H1 (cell line): ENCODE results near the gene ADCY2. TPM values are rescaled to one million over a fixed set of nuclear protein-coding genes. Genes with fewer than 3 reads are reported as not detected.
A peak's percentile ranks its signal among the peaks of the same experiment; 100 is the strongest.

Experiments used
- CTCF ChIA-PET: fragments of 300-600 bp; sonication (Branson Sonifier 250); formaldehyde crosslinking; loops from one replicate; lab custom pipeline; 2021; ENCODE audit not compliant: partially characterized antibody; lab: Charles Lee
- POLR2A ChIA-PET: fragments of 300-600 bp; sonication (Branson Sonifier 250); formaldehyde crosslinking; loops from one replicate; lab custom pipeline; 2021; ENCODE audit warnings: inconsistent platforms; ENCODE audit not compliant: partially characterized antibody; lab: Charles Lee
- DNase-seq, 2 experiments: peaks; one replicate each; pipeline versions ENCODE4 v3.0.0 to v3.0.0-alpha.2; 2010 to 2022; ENCODE audit warnings: low spot score in 2 of 2, low read depth in 1 of 2, mixed read lengths in 1 of 2
- FAIRE-seq: peaks from 2 replicates; lab custom pipeline; 2011; peaks lifted over from hg19 to GRCh38; lab: Jason Lieb, UNC
- H2AFZ ChIP-seq: 2 replicates; pipeline ENCODE4 v1.8.1; 2012; ENCODE audit warnings: low read length, inconsistent platforms
- H2AK5ac ChIP-seq: 2 replicates; pipeline ENCODE4 v1.6.1; 2013; ENCODE audit warnings: low read depth, low read length
- H2BK120ac ChIP-seq: replicated peaks from 2 replicates; pipeline ENCODE3; 2013; ENCODE audit warnings: low read depth, low read length, inconsistent platforms
- H2BK12ac ChIP-seq: 2 replicates; pipeline ENCODE4 v1.6.1; 2013; ENCODE audit warnings: low read depth, low read length
- H2BK15ac ChIP-seq: 2 replicates; pipeline ENCODE4 v1.6.1; 2013; ENCODE audit warnings: low read length
- H2BK20ac ChIP-seq: 2 replicates; pipeline ENCODE4 v1.6.1; 2013; ENCODE audit warnings: low read length
- H2BK5ac ChIP-seq: 2 replicates; pipeline ENCODE4 v1.6.1; 2013; ENCODE audit warnings: low read depth, low read length
- H3K14ac ChIP-seq: 2 replicates; pipeline ENCODE4 v1.6.1; 2013; ENCODE audit warnings: inconsistent platforms; ENCODE audit not compliant: insufficient read length
- H3K18ac ChIP-seq: 2 replicates; pipeline ENCODE4 v1.6.1; 2013; ENCODE audit warnings: low read length; ENCODE audit errors: extremely low read depth
- H3K23ac ChIP-seq: 2 replicates; pipeline ENCODE4 v1.6.1; 2013; ENCODE audit warnings: inconsistent platforms; ENCODE audit not compliant: insufficient read length
- H3K23me2 ChIP-seq: 2 replicates; pipeline ENCODE4 v1.6.1; 2013; ENCODE audit warnings: low read depth, low read length
- H3K27ac ChIP-seq: 2 replicates; pipeline ENCODE4 v1.6.1; 2011; ENCODE audit warnings: low read depth, low read length, inconsistent platforms
- H3K27me3 ChIP-seq, 4 experiments: replicated peaks in 1 of 4; 1 replicate in 1 of 4; 2 replicates in 3 of 4; pipeline versions ENCODE4 v1.6.1 to v1.8.1; 2011 to 2013; ENCODE audit warnings: low read length in 3 of 4, mild to moderate bottlenecking in 3 of 4, inconsistent platforms in 2 of 4, mixed read lengths in 2 of 4, moderate library complexity in 1 of 4; ENCODE audit not compliant: control insufficient read depth in 3 of 4, insufficient read depth in 3 of 4; ENCODE audit errors: extremely low read depth in 1 of 4
- H3K36me3 ChIP-seq, 4 experiments: 2 replicates each; pipeline versions ENCODE4 v1.6.1 to v1.8.1; 2011 to 2013; ENCODE audit warnings: mild to moderate bottlenecking in 4 of 4, low read length in 3 of 4, moderate library complexity in 2 of 4, control low read depth in 1 of 4, inconsistent platforms in 1 of 4; ENCODE audit not compliant: insufficient read depth in 4 of 4, control insufficient read depth in 2 of 4
- H3K4ac ChIP-seq: replicated peaks from 2 replicates; pipeline ENCODE3; 2013; ENCODE audit warnings: low read length, low read depth, mixed read lengths, inconsistent platforms; ENCODE audit not compliant: insufficient read length
- H3K4me1 ChIP-seq, 4 experiments: replicated peaks in 1 of 4; 1 replicate in 1 of 4; 2 replicates in 3 of 4; pipeline versions ENCODE4 v1.6.1 to v1.8.1; 2011 to 2013; ENCODE audit warnings: low read length in 3 of 4, inconsistent platforms in 2 of 4, mixed read lengths in 1 of 4; ENCODE audit not compliant: insufficient read depth in 4 of 4, control insufficient read depth in 3 of 4
- H3K4me2 ChIP-seq, 2 experiments: 2 replicates each; pipeline versions ENCODE4 v1.6.1 to v1.8.1; 2011 to 2013; ENCODE audit warnings: low read depth in 2 of 2, low read length in 2 of 2, control low read depth in 1 of 2, inconsistent platforms in 1 of 2, mild to moderate bottlenecking in 1 of 2; ENCODE audit not compliant: insufficient read depth in 1 of 2
- H3K4me3 ChIP-seq, 4 experiments: fragments of 200-600, 300-600 bp in 1 of 4; sonication (generic), shearing (Covaris generic), sonication (Bioruptor Twin) in 1 of 4; 2 replicates each; pipeline versions ENCODE4 v1.5.1 to v1.8.1; 2011 to 2016; ENCODE audit warnings: low read length in 4 of 4, low read depth in 3 of 4, control low read depth in 2 of 4, inconsistent platforms in 2 of 4, mild to moderate bottlenecking in 2 of 4, mixed read lengths in 1 of 4, moderate library complexity in 1 of 4; ENCODE audit not compliant: insufficient read depth in 2 of 4; ENCODE audit errors: extremely low read depth in 1 of 4
- H3K56ac ChIP-seq: replicated peaks from 2 replicates; pipeline ENCODE3; 2013; ENCODE audit warnings: low read depth, mild to moderate bottlenecking, mixed read lengths, low read length, inconsistent platforms; ENCODE audit not compliant: insufficient read length
- H3K79me1 ChIP-seq: 2 replicates; pipeline ENCODE4 v1.6.1; 2013; ENCODE audit warnings: low read depth, low read length, control low read depth
- H3K79me2 ChIP-seq, 2 experiments: 2 replicates each; pipeline versions ENCODE4 v1.6.1 to v1.8.1; 2012 to 2013; ENCODE audit warnings: low read length in 2 of 2, mild to moderate bottlenecking in 2 of 2, inconsistent platforms in 1 of 2; ENCODE audit not compliant: insufficient read depth in 2 of 2, control insufficient read depth in 1 of 2
- H3K9ac ChIP-seq, 4 experiments: replicated peaks in 1 of 4; 1 replicate in 1 of 4; 2 replicates in 3 of 4; pipeline versions ENCODE4 v1.6.1 to v1.8.1; 2011 to 2013; ENCODE audit warnings: low read depth in 3 of 4, low read length in 3 of 4, control low read depth in 2 of 4, mild to moderate bottlenecking in 2 of 4, moderate library complexity in 2 of 4, inconsistent platforms in 1 of 4; ENCODE audit errors: extremely low read depth in 1 of 4
- H3K9me3 ChIP-seq, 2 experiments: 2 replicates each; pipeline versions ENCODE4 v1.6.1 to v1.8.1; 2012 to 2013; ENCODE audit warnings: mild to moderate bottlenecking in 2 of 2, moderate library complexity in 2 of 2, control low read depth in 1 of 2, inconsistent platforms in 1 of 2, low read depth in 1 of 2, low read length in 1 of 2, mixed read lengths in 1 of 2; ENCODE audit not compliant: insufficient read depth in 2 of 2
- H4K20me1 ChIP-seq, 2 experiments: replicated peaks in 1 of 2; 2 replicates each; pipeline versions ENCODE3 to v1.8.1; 2011 to 2013; ENCODE audit warnings: inconsistent platforms in 2 of 2, low read length in 2 of 2, mild to moderate bottlenecking in 1 of 2; ENCODE audit not compliant: insufficient read depth in 2 of 2, control insufficient read depth in 1 of 2
- H4K5ac ChIP-seq: 2 replicates; pipeline ENCODE4 v1.6.1; 2013; ENCODE audit warnings: low read length, low read depth, mixed read lengths, inconsistent platforms; ENCODE audit not compliant: insufficient read length
- H4K8ac ChIP-seq: 2 replicates; pipeline ENCODE4 v1.8.0; 2013; ENCODE audit warnings: mild to moderate bottlenecking, moderate library complexity, low read length, inconsistent platforms; ENCODE audit not compliant: insufficient read depth; ENCODE audit errors: extremely low read depth
- H4K91ac ChIP-seq: replicated peaks from 2 replicates; pipeline ENCODE3; 2013; ENCODE audit warnings: low read length, mixed read lengths, inconsistent platforms; ENCODE audit not compliant: insufficient read length
- BACH1 ChIP-seq: IDR thresholded peaks from 2 replicates; pipeline ENCODE4 v1.6.1; 2012; ENCODE audit warnings: low read length, improper control_type of control experiment
- CBX5 ChIP-seq: fragments of 300-800, 300-1000 bp; sonication (generic); IDR thresholded peaks from 2 replicates; pipeline ENCODE4 v1.7.1; 2016; ENCODE audit warnings: antibody characterized with exemption, low read length, low read depth
- CEBPB ChIP-seq: IDR thresholded peaks from 2 replicates; pipeline ENCODE4 v1.6.1; 2012; ENCODE audit warnings: low read depth, low read length
- FOSL1 ChIP-seq: IDR thresholded peaks from 2 replicates; pipeline ENCODE4 v1.6.1; 2011; ENCODE audit warnings: mild to moderate bottlenecking, low read depth, low read length, moderate library complexity; ENCODE audit not compliant: insufficient read depth
- GABPA ChIP-seq: IDR thresholded peaks from 2 replicates; pipeline ENCODE4 v1.6.1; 2011; ENCODE audit warnings: mild to moderate bottlenecking, low read length, moderate library complexity, borderline replicate concordance; ENCODE audit not compliant: insufficient read depth
- HDAC6 ChIP-seq: IDR thresholded peaks from one replicate; pipeline ENCODE4 v1.7.1; 2012; ENCODE audit warnings: low read depth, mild to moderate bottlenecking, inconsistent platforms, low read length, moderate library complexity
- KDM1A ChIP-seq: fragments of 200-600, 300-600 bp; sonication (generic); IDR thresholded peaks from 2 replicates; pipeline ENCODE4 v1.7.1; 2016; ENCODE audit warnings: mild to moderate bottlenecking, low read length, borderline replicate concordance
- KDM5A ChIP-seq: fragments of 200-600 bp; IDR thresholded peaks from 2 replicates; pipeline ENCODE4 v1.7.1; 2012; ENCODE audit warnings: mild to moderate bottlenecking, low read length, inconsistent platforms, mixed read lengths
- PHF8 ChIP-seq: fragments of 200-600 bp; sonication (generic); conservative IDR thresholded peaks from 2 replicates; pipeline ENCODE4 v1.7.1; 2012; ENCODE audit warnings: low read depth, mild to moderate bottlenecking, inconsistent platforms, low read length, moderate library complexity
- RBBP5 ChIP-seq: IDR thresholded peaks from 2 replicates; pipeline ENCODE4 v1.7.1; 2012; ENCODE audit warnings: low read depth, mild to moderate bottlenecking, inconsistent platforms, low read length, moderate library complexity, borderline replicate concordance
- SIX5 ChIP-seq: IDR thresholded peaks from 2 replicates; pipeline ENCODE4 v1.6.1; 2011; ENCODE audit warnings: mild to moderate bottlenecking, low read depth, low read length
- SUZ12 ChIP-seq: fragments of 200-600 bp; sonication (generic); IDR thresholded peaks from 2 replicates; pipeline ENCODE4 v1.6.1; 2012; ENCODE audit warnings: mild to moderate bottlenecking, inconsistent platforms, low read length, moderate library complexity, mixed read lengths
- YY1 ChIP-seq: IDR thresholded peaks from 2 replicates; pipeline ENCODE4 v1.6.1; 2011; ENCODE audit warnings: low read depth, mild to moderate bottlenecking, low read length
- WGBS, 2 experiments: shearing (Covaris generic) in 1 of 2; methylation state at CpG; one replicate each; pipeline versions ENCODE4 v1.1.6 to v1.1.7; 2013 to 2015; ENCODE audit warnings: low lambda C conversion rate in 2 of 2, mixed read lengths in 2 of 2, inconsistent platforms in 1 of 2, low coverage in 1 of 2, missing lambda C conversion rate in 1 of 2; ENCODE audit not compliant: insufficient replicate concordance in 2 of 2, insufficient coverage in 1 of 2, insufficient read length in 1 of 2; ENCODE audit errors: extremely low coverage in 1 of 2, missing lambda C conversion rate in 1 of 2; 5-methylcytosine and 5-hydroxymethylcytosine counted together
- polyA plus RNA-seq, 7 experiments: library from polyadenylated mRNA; depleted of rRNA in 3 of 7; stranded (reverse) in 5 of 7; unstranded in 2 of 7; fragments of >200 nt in 5 of 7; fragments of 200-250 nt in 2 of 7; gene quantifications; 1 replicate in 5 of 7; 2 replicates in 1 of 7; 4 replicates in 1 of 7; pipeline versions ENCODE4 v1.2.1 to v1.2.3, GENCODE V29; 2011 to 2013; ENCODE audit warnings: missing spikeins in 2 of 7, mixed read lengths in 2 of 7
- total RNA-seq: library from RNA; stranded (reverse); fragmentation: NEBNext Ultra II Directional; extraction: Animal tissue kit (Norgen Biotek cat#: 25700); gene quantifications from 2 replicates; pipeline ENCODE4 v1.2.1, GENCODE V29; 2021

Gene ADCY2
- total and polyA plus RNA-seq, 2 of the 8 experiments (the other 6 are each of a cell fraction or from before 2014, with no cell fraction given) = 35.8 to 122 TPM

- Histone ChIP-seq H2BK120ac (peak overlapping the region; percentile 76), H2BK5ac (no peak overlapping the region), H2BK15ac (no peak overlapping the region), H2AK5ac (no peak overlapping the region), H3K79me2 (no peaks in the 10 kb centered on the region), H3K4ac (no peak overlapping the region), H3K4me1 (no peaks in the 10 kb centered on the region; a peak in 1 of 7 replicates), H3K27me3 (no peaks in the 10 kb centered on the region; a peak in 1 of 7 replicates), H4K91ac (no peak overlapping the region), H4K5ac (no peak overlapping the region), H3K23ac (no peak overlapping the region), H4K8ac (no peak overlapping the region), H3K56ac (no peak overlapping the region), H3K23me2 (peaks cover 16% of the 10 kb centered on the region; the same call in 1 of the 2 replicates), H3K4me3 (no peak overlapping the region), H3K36me3 (no peaks in the 10 kb centered on the region), H4K20me1 (peaks cover 0 to 6% of the 10 kb centered on the region in 2 experiments), H3K27ac (no peak overlapping the region), H3K18ac (no peak overlapping the region), H2BK20ac (no peak overlapping the region), H3K14ac (no peak overlapping the region), H3K9ac (no peak overlapping the region), H3K79me1 (no peaks in the 10 kb centered on the region), H3K9me3 (peaks cover 0 to 10% of the 10 kb centered on the region in 2 experiments; a peak in 2 of 4 replicates), H3K4me2 (no peak overlapping the region), H2BK12ac (no peak overlapping the region), H2AFZ (no peak overlapping the region)
- TF ChIP-seq KDM5A (no peak), CEBPB (no peak), CBX5 (no peak), RBBP5 (no peak), SIX5 (no peak), FOSL1 (no peak), PHF8 (no peak), HDAC6 (no peak), GABPA (no peak), KDM1A (no peak), SUZ12 (no peak), BACH1 (no peak), YY1 (no peak)
- POLR2A ChIA-PET = no interaction called here
- WGBS, 2 experiments = 93% methylated on average over 4 of the region's 4 CpGs; no CpG with 5 or more reads in 1 of the 2 experiments
- DNase-seq (no peak), FAIRE-seq (no peak)
- CTCF ChIA-PET = interaction anchor here (0.9 kb wide), 1 partner anchor 64 kb away, joined by 3 read pairs; no protein-coding TSS in a partner anchor
These were observed 21.8 kb upstream of the ADCY2 start for GRCh38 chr5:7374186-7374585.
